ENCODE measurements around the gene KAT8.
"Not testable (repeated sequence)": the region's sequence is repeated elsewhere in the genome, so short reads cannot be mapped to it uniquely, and the experiment has no call there.

The KAT8 gene

DNA sequence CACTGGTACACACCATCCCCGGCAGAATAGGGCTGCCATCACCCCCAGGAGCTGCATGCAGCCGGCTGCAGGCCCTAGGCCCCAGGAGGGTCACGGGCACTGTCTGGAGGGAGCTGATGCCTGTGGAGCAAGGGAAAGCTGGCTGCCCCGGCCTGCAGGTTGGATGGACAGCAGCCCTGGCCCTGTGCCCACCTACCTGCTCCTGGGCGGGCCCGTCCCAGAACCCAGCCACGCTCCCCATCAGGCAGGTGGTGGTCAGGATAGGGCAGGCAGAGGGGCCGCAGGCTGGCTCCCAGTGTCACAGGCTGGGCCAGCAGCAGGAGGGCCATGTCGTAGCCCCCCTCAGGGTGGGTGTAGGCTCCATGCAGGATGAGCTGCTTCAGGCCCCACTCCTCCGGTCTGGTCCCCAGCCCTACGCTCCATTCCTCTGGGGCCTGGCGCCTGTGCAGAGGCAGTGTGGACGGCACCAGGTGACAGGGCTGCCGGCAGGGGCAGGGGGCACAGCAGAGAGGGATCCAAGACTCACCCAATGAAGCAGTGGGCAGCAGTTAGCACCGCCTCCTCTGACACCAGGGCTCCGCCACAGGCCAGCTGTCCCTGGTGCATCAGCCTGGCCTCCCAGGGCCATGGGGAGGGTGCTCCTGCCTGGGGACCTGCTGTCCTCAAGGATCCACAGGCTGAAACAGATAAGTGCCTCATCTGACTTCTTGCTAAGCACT is 32.7 kb upstream of the KAT8 start:
- no peak for DNase-seq

DNA sequence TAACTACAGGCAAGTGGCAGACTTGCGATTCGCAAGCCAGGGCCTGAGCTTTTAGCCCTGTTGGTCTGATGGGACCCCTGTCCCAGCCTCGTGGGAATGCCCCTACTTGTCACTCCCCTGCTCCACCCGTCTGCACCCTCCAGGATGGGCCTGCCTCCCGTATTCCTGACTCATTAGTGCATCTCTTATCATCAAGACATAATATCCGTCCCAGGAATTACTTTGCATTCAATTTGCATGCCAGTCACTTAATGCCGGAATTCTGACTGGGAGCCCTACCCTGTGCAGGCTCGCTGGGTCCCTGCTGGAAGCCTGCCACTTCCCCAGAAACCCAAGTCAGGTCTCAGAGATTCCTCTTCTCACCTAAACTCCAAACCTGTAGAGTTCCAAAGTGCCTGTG is 32.1 kb upstream of the KAT8 start:
- DNase-seq: no peak

DNA sequence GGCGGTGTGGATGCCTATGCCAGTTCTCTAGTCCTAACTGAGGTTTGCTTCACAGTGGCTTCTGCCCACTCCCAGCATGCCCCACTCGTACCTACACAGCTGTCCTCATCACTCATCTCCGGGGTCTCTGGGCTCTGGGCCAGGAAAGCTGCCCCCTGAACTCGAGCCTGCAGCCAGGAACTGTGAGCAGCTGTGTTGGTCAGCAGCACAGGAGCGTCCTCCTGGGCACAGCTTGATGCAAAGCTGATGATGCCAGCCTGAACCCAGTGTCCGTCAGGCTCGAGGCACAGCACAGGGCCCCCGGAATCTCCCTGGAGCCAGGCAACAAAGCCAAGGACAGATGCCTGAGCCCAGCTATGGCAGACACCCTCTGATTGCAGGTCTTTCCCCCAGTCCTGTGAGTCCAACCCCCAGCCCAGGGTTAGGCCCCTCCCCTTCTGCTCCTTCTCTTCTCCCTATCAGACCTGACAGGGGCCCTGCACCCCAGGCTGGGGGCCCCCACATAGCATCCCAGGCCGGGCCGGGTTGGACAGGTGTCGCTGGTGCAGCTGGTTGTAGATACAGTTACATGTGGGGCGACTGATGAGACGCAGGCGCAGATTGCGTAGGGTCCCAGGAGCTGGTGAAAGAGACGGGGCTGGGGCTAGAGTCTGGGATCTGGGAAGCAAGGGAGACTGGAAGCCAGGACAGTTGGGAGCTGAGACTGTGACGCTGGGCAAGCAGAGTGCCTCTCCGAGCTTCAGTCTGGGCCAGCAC is 31.4 kb upstream of the KAT8 start:
- no peak for DNase-seq

DNA sequence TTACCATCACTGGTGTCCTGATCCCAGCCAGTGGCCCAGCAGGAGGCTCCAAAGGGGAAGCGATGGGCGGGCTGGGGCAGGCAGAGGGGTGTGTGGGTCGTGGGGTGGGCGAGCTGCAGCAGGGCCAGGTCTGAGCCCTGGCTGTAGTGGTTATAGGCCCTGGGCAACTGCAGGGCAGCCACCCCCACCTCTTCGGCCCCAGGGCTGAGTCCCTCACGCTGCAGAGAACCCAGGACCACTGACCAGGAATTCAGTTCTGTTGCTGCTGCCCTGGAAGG is 30.9 kb upstream of the KAT8 start:
- no peak for DNase-seq

DNA sequence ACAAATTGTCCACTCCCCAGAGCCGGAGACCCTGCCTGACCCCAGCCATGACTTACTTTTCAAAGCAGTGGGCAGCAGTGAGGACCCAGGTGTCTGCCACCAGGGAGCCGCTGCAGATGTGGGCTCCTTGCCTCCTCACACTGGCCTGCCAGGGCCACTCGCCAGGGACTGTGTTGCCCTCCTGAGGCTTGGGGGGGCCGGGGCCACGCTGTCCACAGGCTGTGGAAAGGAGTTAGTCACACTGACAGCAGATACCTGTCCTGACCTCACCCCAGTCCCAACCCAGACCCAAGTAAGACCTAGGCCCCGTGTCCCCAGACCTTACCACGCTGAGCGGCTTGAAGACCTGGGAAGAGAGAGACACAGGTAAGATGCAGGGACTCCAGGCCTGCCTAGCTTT is 30.0 kb upstream of the KAT8 start:
- no peak for DNase-seq

DNA sequence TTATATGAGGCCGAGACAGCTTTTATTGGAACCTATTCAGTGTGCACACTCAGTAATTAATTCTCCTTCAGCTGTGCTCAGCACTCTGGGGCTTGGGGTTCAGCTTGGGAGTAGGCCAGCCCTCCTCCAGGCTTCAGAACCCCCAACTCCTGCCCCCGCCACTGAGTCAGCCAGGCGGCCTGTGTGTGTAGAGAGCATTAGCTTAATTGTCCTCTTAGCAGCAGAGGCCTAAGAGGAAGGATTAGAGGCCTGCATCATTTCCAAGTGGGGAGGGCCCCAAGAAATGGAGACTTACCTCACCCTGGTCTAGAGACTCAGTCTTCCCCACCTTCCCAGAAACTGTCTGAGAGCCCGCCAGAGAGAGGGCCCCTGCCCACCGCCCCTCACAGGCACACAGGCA is 29.5 kb upstream of the KAT8 start:
- no peak for DNase-seq

DNA sequence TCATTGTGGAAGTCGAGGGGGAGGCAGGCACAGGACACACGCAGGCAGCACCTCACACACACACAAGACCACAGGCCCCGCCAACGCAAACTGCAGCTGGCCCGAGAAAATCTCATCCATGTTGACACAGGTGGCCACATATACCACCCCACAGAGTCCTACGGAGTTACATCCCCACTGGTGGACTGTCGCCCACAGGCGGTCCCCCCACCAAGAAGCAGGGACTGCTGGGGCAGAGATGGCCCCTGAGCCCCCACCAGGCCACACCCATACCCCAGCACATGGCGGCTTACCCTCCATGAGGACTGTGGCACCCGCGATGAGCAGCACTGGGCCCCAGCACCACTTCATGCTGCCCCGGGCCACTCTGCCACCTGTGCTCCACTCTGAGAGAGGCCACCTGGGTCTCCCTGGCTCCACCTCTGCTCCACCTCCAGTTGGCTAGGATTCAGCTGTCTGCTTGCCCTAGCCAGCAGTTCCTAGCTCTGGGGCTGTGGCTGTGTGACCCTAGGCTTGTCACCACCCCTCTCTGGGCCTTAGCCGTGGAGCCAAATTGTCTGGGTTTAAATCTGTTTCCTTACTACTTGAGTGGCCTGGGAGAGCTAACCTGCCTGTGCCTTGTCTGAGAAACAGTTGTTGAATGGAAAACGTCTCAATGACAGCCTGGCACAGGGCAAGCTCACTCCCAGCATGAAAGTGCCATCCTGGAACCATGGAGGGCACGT is 28.8 kb upstream of the KAT8 start, which contains the start of gene PRSS53:
PRSS53 (minus strand) TSS at position 485 of the 725 bp plus-strand sequence; CDS start at position 351, 134 bp downstream.
- no peak for DNase-seq

DNA sequence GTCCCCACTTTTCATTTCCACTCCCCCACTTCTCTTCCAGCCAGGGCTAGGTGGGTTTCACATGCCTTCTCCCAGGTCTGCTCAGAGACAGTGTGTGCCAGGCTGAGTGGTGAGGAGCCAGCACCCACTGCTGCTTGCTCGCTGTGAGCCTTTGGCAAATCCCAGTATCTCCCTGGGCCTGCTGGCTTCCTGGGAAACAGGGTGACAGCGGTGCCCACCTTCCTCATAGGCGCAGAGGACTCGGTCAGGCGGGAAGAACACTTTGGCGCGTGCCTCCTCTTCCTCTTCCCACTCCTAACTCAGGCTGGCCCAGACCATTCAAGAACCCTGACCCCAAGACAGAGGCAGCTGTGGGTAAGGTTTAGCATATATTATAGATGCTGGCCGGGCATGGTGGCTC is 28.3 kb upstream of the KAT8 start:
- no peak for DNase-seq

DNA sequence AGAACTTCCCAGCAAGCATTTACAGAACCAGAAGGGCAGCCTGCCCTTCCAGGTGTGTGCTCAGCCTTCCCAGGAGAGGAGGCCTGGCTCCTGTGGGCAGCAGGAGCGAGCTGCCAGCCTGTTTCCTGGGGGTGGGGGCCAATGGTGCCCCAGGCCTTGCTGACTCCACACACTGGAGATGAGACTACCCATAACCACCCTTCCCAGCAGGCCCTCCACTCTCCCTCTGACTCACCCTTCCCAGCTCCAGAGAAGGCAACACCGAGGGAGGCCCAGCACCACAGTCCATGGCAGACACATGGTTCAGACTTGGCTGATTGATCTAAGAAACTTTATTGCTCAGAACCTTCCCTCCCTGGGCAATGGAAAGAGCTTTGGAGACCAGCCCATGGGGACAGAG is 26.9 kb upstream of the KAT8 start:
- no peak for DNase-seq

DNA sequence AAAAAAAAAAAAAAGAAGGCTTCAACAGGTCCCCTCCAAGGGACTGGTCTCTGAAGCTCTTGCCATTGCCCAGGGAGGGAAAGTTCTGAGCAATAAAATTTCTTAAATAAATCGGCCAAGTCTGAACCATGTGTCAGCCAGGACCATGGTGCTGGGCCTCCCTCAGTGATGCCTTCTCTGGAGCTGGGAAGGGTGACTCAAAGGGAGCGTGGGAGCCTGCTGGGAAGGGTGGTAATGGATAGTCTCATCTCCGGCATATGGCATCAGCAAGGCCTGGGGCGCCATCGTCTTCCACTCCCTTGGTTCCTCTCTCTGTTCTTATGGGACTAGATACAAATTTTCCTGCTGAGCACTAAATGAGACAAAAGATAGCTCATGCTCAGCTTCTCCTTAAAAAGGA is 25.1 kb upstream of the KAT8 start:
- DNase-seq: no peak

DNA sequence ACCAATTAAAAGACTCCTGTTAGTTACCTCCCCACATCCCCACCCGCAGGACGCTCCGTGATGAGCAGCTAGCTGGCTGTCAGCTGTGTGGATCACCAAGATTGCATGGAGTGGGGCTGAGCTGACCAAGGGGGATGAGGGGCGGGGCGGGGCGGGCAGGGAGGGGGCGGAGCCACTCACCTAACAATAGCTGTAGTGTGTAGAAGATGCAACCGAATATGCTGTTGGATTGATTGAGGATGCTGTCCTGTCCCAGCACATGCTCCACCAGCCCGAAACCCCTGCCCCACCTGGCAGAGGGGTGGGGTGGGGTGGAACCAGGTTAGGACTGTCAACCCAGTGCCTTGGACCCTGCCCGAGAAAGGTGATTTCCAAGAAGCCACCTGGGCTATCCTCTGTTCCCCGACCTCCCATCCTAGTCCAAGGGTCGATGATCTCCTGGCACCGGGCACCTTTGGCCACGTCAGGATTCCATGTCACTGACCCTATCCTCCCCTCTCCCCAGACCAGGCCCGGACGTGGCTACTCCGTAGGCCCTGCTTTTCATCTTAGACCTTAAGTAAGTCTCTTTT is 24.2 kb upstream of the KAT8 start:
- no peak for DNase-seq

DNA sequence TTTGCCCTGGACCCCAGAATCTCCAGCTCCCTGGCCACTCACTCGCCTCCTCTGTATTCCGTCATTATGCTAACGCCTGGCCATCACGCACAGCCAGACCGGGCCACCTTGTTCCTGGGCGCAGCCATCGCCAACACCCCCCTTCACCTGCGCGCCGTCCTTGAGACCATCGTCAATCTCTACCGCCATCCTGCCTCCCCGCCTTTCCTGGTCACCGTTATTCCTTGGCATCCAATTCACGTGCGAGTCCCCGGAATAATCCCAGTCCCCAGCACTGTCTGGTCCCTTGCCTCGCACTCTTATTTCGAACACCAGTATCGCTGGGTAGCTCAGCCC is 23.4 kb upstream of the KAT8 start:
- DNase-seq: no peak

DNA sequence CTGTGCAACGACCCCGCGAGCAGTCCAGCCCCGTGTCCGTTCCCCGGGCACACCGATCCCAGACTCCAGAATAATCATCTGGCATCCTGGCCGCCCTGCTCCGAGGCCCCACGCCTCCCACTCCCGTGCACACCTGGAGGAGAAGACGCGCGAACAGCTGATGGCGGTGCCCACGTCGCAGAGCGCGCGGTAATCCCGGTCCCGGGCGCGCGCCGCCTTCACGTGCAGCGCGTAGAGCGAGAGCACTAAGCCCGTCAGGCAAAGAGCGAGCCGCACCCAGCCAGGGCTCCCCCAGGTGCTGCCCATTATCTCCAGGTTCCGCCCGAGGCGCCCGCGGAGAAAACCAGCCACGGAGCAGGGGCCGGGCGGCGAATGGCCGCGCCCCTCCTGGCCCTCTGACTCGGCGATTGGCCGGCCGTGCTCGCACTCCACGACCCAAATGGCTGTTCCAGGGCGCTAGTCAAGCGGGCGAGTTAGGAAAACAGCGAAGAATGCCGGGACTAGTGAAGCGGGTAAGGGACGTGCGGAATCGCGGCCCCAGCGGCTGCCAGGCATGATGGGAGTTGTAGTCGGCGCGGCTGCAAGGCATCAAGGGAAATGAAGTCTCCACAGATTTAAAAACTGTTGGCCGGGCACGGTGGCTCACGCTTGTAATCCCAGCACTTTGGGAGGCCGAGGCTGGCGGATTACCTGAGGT is 22.9 kb upstream of the KAT8 start, which contains the start of gene VKORC1:
VKORC1 (minus strand) TSS at position 374 of the 697 bp plus-strand sequence; CDS start at position 306, 68 bp downstream.
- peak; percentile 83 for DNase-seq

DNA sequence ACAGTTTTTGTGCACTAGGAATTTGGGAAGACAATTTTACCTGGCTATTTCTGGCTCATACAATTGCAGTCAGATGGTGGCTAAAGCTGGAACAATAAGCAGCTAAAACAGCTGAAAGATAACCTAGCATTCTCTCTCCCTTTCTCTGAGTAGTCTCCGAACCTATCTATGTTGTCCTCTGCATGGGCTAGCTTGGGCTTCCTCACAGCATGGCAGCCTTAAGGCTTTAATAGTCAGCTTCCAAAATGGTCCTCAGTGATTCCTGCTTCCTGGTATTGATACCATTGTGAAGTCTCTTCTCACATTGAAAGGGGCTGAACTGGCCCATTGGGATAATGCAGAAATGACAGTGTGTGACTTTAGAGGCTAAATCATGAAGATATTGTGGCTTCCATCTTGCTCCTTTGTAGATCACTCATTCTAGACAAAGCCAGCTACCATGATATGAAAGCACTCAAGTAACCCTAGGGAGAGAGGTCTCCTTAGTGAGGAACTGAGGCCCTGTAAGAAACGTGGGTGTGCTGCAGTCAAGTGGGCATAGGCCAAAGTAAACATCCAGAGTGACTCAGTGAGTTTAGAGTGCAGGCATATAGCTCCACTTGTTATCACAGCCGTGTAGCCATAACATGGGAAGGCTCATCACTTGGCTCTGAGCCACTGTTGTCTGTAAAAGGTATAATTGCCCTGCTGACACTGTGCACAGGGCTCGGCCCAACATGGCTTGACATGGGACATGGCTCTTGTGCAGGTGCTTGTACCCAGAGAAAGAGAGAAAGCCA is 17.4 kb upstream of the KAT8 start:
- DNase-seq: no peak

DNA sequence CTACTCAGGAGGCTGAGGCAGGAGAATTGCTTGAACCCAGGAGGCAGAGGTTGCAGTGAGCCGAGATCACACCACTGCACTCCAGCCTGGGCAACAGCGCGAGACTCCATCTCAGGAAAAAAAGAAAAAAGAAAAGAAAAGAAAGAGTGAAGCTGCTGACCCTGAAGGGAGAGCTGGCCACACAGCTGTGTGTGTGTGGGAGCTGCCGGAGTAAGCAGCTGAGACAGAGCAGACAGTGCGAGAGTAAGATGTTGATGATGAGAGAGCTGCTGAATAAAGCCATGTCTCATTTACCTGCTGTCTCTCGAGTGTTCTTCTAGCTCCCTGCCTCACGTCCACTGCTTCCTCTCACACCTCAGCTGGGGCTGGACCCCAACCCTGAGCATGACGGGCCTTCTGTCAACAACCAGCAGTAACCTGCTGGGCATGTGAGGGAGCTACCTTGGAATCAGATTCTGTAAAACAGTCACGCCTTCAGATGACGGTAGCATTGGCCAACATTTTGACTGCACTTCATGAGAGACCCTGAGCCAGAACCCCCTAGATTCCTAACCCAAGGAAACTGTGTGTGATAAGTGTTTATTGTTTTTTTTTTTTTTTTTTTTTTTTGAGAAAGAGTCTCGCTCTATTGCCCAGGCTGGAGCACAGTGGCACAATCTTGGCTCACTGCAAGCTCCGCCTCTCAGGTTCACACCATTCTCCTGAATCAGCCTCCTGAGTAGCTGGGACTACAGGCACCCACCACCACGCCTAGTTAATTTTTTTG is 16.4 kb upstream of the KAT8 start:
- DNase-seq: not testable (repeated sequence)

DNA sequence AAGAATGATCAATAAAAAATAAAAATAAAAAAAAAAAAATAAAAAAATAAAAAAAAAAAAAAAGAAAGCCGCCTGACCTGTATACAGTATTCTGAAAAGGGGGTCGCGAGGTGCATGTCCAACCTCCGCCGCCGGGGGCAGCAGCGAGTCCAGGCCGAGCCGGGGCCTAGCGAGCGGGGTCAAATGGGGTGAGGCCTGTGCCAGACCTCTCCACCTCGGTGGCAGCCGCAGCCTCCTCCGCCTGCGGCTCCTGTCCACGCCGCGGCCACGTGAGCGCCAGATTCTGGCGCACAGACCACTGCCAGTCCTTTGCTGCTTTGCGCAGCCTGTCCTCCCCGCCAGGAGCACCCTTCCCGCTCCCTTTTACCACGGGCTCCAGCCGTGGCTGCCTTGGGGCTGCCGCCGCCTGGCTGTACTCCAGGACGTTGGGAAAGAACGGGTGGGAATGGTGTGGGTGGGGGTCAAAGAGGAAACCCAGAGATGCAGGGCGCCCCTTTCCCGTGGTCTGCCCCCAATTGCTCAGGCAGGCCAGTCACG is 11.7 kb upstream of the KAT8 start:
- DNase-seq: peak; percentile 76

DNA sequence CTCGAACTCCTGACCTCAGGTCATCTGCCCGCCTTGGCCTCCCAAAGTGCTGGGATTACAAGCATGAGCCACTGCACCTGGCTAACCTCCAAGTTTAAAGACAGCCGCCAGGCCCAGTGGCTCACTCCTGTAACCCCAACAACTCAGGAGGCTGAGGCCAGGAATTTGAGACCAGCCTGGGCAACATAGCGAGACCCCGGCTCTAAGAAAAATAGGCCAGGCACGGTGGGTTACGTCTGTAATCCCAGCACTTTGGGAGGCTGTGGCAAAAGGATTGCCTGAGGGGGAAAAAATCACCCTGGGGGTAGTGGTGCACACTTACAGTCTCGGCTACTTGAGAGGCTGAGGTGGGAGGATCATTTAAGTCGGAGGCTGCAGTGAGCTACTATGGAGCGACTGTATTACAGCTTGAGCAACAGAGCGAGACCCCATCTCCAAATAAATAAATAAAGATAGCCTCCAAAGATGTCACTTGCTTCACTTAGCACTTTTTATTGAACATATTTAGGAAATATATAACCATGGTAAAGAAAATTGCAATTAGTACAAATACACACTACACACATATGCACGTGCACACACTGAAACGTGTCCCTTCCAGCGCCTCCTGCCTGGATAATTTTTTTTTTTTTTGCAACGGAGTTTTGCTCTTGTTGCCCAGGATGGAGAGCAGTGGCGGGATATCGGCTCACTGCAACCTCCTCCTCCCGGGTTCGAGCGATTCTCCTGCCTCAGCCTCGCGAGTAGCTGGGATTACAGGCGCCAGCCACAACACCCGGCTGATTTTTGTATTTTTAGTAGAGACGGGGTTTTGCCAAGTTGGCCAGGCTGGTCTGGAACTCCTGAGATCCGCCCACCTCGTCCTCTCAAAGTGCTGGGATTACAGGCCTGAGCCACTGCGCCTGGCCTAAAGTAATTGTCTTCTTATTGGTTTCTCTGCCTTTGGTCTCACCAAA is 10.7 kb upstream of the KAT8 start:
- no peak for DNase-seq

DNA sequence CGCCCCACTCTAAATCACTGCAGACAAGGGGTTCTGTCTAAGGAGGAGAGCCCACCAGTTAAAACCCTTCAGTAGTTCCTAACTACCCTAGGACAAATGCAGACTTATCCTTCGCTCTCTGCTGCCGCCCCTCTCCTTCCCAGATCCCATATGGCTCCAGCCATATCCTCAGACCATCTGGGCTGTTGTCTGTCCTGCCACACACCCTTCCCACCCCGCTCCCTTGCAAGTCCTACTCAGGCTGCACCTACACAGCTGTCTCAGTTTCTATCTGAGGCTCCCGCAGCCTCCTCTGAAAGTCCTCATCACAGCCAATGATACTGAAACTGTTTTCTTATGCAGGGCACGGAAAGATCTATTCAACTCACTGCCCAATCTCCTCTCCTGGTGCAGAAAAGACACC is 10.0 kb upstream of the KAT8 start:
- DNase-seq: no peak

DNA sequence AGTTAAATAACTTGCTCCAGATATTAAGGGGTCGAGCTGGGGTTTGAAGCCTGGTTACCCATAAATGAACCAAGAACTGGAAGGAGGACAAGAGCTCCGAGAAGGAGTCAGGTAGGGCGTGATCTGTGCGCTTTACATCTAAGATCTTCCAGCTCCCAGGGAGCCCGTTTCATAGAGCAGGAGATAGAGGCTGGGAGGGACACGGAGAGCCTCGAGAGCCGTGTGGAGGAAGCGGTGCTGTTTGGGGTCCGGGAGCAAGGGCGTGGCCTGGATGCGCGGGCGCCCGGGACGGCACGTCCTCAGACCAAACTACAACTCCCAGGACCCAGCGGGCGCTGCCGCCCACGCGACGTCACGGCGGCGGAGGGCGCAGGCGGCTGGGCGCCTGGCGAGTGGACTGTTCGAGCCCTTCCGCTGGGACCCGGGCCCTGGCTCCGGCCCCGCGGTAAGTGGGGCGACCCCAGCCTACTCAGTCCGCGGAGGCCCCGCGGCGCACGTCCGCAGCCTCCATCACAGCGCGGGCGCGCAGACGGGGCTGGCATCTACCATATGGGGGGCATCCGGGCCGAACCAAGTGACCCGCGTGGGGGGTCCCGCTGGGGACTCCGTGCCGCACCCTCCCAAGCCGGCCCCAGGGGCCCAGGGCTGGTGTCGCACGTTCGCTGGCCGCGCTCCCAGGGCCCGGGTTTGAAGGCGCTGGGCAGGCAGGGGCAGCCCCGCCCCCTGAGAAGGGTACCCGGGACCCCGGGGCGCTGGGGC is 9.2 kb upstream of the KAT8 start, which contains the start of gene BCKDK:
BCKDK (plus strand) TSS at position 352 of the 759 bp plus-strand sequence. CDS start 838 bp downstream, outside the sequence.
- peak; percentile 46 for DNase-seq

All from activated CD4-positive, alpha-beta T cell treated with anti-CD3 and anti-CD28 coated beads, Interleukin-2, amount 50 U/mL, for 1 hour (primary cell).